LNCaP clone FGC (cell line): ENCODE measurements around the gene RFLNA.

Experiments used
- DNase-seq: peaks from one replicate; pipeline ENCODE4 v3.0.0-alpha.2; 2011; ENCODE audit warnings: low read depth
- H3K4me3 ChIP-seq: 2 replicates; pipeline ENCODE4 v1.5.1; 2011; ENCODE audit warnings: mild to moderate bottlenecking, low read depth, low read length, control low read depth
- CTCF ChIP-seq: IDR thresholded peaks from 2 replicates; pipeline ENCODE4 v1.5.1; 2012; ENCODE audit warnings: mild to moderate bottlenecking; ENCODE audit not compliant: control insufficient read depth, insufficient read depth; ENCODE audit errors: extremely low read depth

RFLNA gene

GRCh38 chr12:124281309-124281708, 13.6 kb upstream of the RFLNA start:
- no peak for TF ChIP-seq CTCF
- H3K4me3 ChIP-seq, result no peak overlapping the region
- DNase-seq, result no peak

DNA sequence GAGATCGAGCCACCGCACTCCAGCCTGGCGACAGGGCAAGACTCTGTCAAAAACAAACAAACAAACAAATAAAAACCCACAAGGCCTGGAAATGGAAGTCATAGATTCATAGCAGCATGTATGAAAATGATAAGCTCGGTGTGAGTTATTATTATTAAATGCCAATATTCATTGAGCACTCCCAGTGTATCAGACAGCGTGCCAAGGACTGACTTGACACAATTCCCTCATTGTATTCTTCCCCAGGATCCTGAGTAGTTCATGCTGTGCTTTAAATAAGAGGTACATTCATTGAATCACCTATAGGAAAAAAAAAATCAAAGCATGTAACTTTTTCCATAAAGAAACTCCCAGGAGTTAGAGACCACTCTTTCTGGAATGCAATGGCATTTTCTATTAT, 12.6 kb upstream of the RFLNA start:
- H3K4me3 ChIP-seq, result no peak overlapping the region
- no peak for DNase-seq
- no peak for TF ChIP-seq CTCF

DNA sequence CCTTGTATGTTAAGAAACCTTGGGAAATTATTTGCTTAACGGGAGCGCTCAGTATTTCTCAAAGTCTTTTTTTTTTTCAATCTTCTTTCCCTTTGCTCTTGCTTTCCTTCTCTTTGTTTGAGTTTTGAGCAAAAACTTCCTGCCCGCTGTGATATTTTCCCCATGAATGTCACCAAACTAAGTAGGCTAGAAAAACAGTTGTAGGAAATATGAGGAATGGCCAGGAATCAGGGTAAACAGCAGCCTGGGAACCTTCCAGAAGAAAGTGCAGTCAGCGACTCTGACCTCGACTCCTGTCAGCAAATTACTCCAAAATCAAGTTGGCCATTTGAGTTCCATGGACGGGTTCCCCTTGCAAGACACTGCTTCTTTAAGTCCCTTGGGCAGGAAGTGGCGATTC, 11.6 kb upstream of the RFLNA start:
- H3K4me3 ChIP-seq, result no peak overlapping the region
- no peak for DNase-seq
- TF ChIP-seq CTCF, result no peak

DNA sequence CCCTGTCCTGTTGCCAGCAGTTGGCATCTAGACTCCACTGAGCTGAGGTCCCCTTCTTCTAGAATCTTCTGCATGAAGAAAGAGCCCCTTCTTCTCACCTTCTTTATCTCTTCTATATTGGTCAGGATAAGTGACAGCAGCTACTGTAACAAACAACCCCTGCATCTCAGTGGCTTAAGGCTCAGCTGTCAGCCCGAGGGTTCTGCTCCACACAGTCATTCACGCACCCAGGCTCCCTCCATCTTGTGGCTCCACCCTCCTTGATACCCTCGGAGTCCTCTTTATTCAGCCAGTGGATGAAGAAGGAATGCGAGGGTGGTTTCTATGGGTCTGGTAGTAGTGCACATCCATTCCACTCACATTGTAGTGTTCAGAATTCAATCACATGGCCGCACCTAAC, 10.5 kb upstream of the RFLNA start:
- no peak for DNase-seq
- TF ChIP-seq CTCF, result no peak
- no peak overlapping the region for H3K4me3 ChIP-seq

GRCh38 chr12:124286414-124286813, 8.5 kb upstream of the RFLNA start:
- no peak overlapping the region for H3K4me3 ChIP-seq
- no peak for TF ChIP-seq CTCF
- DNase-seq, result no peak

GRCh38 chr12:124286971-124287370, 7.9 kb upstream of the RFLNA start:
- no peak for DNase-seq
- no peak for TF ChIP-seq CTCF
- no peak overlapping the region for H3K4me3 ChIP-seq

DNA sequence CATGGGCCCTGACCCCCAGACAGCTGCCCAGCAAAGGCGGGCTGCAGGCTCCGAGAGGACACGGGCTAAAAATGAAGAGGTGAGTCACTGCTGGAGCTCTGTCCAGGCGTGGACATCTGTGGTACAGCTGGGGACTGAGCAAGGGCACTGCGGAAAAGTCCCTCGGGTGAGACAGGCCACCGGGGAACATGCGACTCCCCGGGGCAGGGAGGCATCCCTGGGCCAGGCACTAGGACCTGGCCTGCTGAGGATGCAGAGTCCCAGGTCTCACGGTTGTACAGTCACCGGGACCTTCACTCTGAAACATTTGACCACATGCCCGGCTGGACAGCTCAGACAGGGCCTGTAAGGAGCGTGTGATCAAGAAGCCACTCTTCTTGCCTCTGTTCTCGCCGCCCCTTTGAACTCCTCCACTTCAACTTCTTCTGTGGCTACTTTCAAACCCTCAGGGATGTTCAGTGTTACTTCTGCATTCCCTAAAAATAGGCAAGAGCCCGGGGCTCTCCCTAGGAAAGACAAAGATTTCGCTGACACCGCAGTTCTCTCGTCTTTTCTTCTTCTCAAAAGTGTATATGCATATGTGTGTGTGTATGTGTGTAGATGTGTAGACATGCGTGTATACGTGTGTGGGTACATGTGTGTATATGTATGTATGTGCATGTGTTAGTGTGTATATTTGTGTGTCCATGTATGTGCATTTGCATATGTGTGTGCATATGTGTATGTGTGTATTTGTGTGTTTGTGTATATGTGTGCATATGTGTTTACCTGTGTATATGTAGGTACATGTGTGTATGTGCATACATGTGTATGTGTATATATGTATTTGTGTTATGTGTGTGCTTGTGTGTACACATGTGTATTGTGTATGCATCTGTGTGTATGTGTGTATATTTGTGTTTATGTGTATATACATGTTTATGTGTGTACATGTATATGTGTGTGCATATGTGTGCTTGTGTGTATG, 5.0 kb upstream of the RFLNA start:
- DNase-seq, result no peak
- H3K4me3 ChIP-seq, result no peak overlapping the region
- TF ChIP-seq CTCF, result no peak
